ENCODE measurements around the gene MYH1.
A peak's percentile ranks its signal among the peaks of the same experiment; 100 is the strongest.
"Not testable (repeated sequence)": the region's sequence is repeated elsewhere in the genome, so short reads cannot be mapped to it uniquely, and the experiment has no call there.

The MYH1 gene

GRCh38 chr17:10518271-10519037 is at the start of gene MYH1:
TSS of gene MYH1 (minus strand) at chr17:10518542. CDS start at chr17:10516642, 1,900 bp downstream.
- Histone ChIP-seq H3K4me3 (ENCODE audit: low read length) (no peak within 1 kb of the TSS), H3K36me3 (ENCODE audit: insufficient read depth, low read depth, low read length) (no peaks in the 10 kb centered on the region), H3K4me1 (ENCODE audit: insufficient read depth, low read length) (no peaks in the 10 kb centered on the region), H3K27me3 (ENCODE audit: insufficient read depth, low read length) (no peaks in the 10 kb centered on the region), H3K27ac (ENCODE audit: low read length) (no peak within 1 kb of the TSS), H3K9ac (ENCODE audit: low read depth, low read length) (no peak within 1 kb of the TSS), H3K9me3 (ENCODE audit: insufficient read depth, low read depth, low read length) (no peaks in the 10 kb centered on the region)

- Histone ChIP-seq H3K27ac (ENCODE audit: low read length) (no peak overlapping the region), H3K27me3 (ENCODE audit: insufficient read depth, low read length) (no peaks in the 10 kb centered on the region), H3K4me3 (ENCODE audit: low read length) (no peak overlapping the region), H3K36me3 (ENCODE audit: insufficient read depth, low read depth, low read length) (no peaks in the 10 kb centered on the region), H3K9me3 (ENCODE audit: insufficient read depth, low read depth, low read length) (no peaks in the 10 kb centered on the region), H3K9ac (ENCODE audit: low read depth, low read length) (no peak overlapping the region), H3K4me1 (ENCODE audit: insufficient read depth, low read length) (no peaks in the 10 kb centered on the region)
These were observed 45.8 kb upstream of the MYH1 start for GRCh38 chr17:10563991-10564660.

GRCh38 chr17:10558049-10558448 is 39.7 kb upstream of the MYH1 start:
- no peak overlapping the region for H3K9ac ChIP-seq (ENCODE audit: low read depth, low read length)
- H3K4me1 ChIP-seq (ENCODE audit: insufficient read depth, low read length), result no peaks in the 10 kb centered on the region
- no peaks in the 10 kb centered on the region for H3K9me3 ChIP-seq (ENCODE audit: insufficient read depth, low read depth, low read length)
- no peak overlapping the region for H3K27ac ChIP-seq (ENCODE audit: low read length)
- H3K4me3 ChIP-seq (ENCODE audit: low read length), result no peak overlapping the region
- no peaks in the 10 kb centered on the region for H3K36me3 ChIP-seq (ENCODE audit: insufficient read depth, low read depth, low read length)
- H3K27me3 ChIP-seq (ENCODE audit: insufficient read depth, low read length), result no peaks in the 10 kb centered on the region

GRCh38 chr17:10557422-10557821 is 39.1 kb upstream of the MYH1 start:
- Histone ChIP-seq H3K4me1 (ENCODE audit: insufficient read depth, low read length) (no peaks in the 10 kb centered on the region), H3K9ac (ENCODE audit: low read depth, low read length) (no peak overlapping the region), H3K36me3 (ENCODE audit: insufficient read depth, low read depth, low read length) (no peaks in the 10 kb centered on the region), H3K4me3 (ENCODE audit: low read length) (no peak overlapping the region), H3K27ac (ENCODE audit: low read length) (no peak overlapping the region), H3K9me3 (ENCODE audit: insufficient read depth, low read depth, low read length) (no peaks in the 10 kb centered on the region), H3K27me3 (ENCODE audit: insufficient read depth, low read length) (no peaks in the 10 kb centered on the region)

- Histone ChIP-seq H3K9ac (ENCODE audit: low read depth, low read length) (no peak overlapping the region), H3K27ac (ENCODE audit: low read length) (no peak overlapping the region), H3K36me3 (ENCODE audit: insufficient read depth, low read depth, low read length) (no peaks in the 10 kb centered on the region), H3K4me1 (ENCODE audit: insufficient read depth, low read length) (peaks cover 3% of the 10 kb centered on the region; the same call in 1 of the 2 replicates), H3K4me3 (ENCODE audit: low read length) (no peak overlapping the region), H3K9me3 (ENCODE audit: insufficient read depth, low read depth, low read length) (no peaks in the 10 kb centered on the region), H3K27me3 (ENCODE audit: insufficient read depth, low read length) (no peaks in the 10 kb centered on the region)
These were observed 38.1 kb upstream of the MYH1 start for GRCh38 chr17:10556301-10557005.

- H3K27ac ChIP-seq (ENCODE audit: low read length), result no peak overlapping the region
- no peaks in the 10 kb centered on the region for H3K9me3 ChIP-seq (ENCODE audit: insufficient read depth, low read depth, low read length)
- H3K36me3 ChIP-seq (ENCODE audit: insufficient read depth, low read depth, low read length), result no peaks in the 10 kb centered on the region
- H3K27me3 ChIP-seq (ENCODE audit: insufficient read depth, low read length), result no peaks in the 10 kb centered on the region
- H3K4me1 ChIP-seq (ENCODE audit: insufficient read depth, low read length), result peaks cover 25% of the 10 kb centered on the region
- no peak overlapping the region for H3K9ac ChIP-seq (ENCODE audit: low read depth, low read length)
- H3K4me3 ChIP-seq (ENCODE audit: low read length), result peak overlapping the region; percentile 26; the same call in 1 of the 2 replicates
These were observed 31.7 kb upstream of the MYH1 start for GRCh38 chr17:10550014-10550413.

GRCh38 chr17:10549096-10549842 is 30.9 kb upstream of the MYH1 start, which contains the start of gene MYH2:
TSS of gene MYH2 (minus strand) at chr17:10549658. CDS start at chr17:10547920, 1,738 bp downstream.
- Histone ChIP-seq H3K9ac (ENCODE audit: low read depth, low read length) (peak within 1 kb of the TSS; percentile 42; the same call in 1 of the 2 replicates), H3K27ac (ENCODE audit: low read length) (no peak within 1 kb of the TSS), H3K36me3 (ENCODE audit: insufficient read depth, low read depth, low read length) (no peaks in the 10 kb centered on the region), H3K27me3 (ENCODE audit: insufficient read depth, low read length) (no peaks in the 10 kb centered on the region), H3K9me3 (ENCODE audit: insufficient read depth, low read depth, low read length) (no peaks in the 10 kb centered on the region), H3K4me1 (ENCODE audit: insufficient read depth, low read length) (peaks cover 25% of the 10 kb centered on the region), H3K4me3 (ENCODE audit: low read length) (peak within 1 kb of the TSS; percentile 26; the same call in 1 of the 2 replicates)

GRCh38 chr17:10547351-10547750 is 29.0 kb upstream of the MYH1 start:
- H3K36me3 ChIP-seq (ENCODE audit: insufficient read depth, low read depth, low read length), result no peaks in the 10 kb centered on the region

GRCh38 chr17:10543486-10543885 is 25.1 kb upstream of the MYH1 start:
- not testable (repeated sequence) for H3K27ac ChIP-seq (ENCODE audit: low read length); H3K9ac ChIP-seq (ENCODE audit: low read depth, low read length); H3K4me1 ChIP-seq (ENCODE audit: insufficient read depth, low read length); H3K27me3 ChIP-seq (ENCODE audit: insufficient read depth, low read length); H3K36me3 ChIP-seq (ENCODE audit: insufficient read depth, low read depth, low read length); H3K4me3 ChIP-seq (ENCODE audit: low read length)
- peaks cover 27% of the 10 kb centered on the region for H3K9me3 ChIP-seq (ENCODE audit: insufficient read depth, low read depth, low read length)

More at GRCh38 chr17:10547351-10547750, 29.0 kb upstream of the MYH1 start:
- Histone ChIP-seq H3K27me3 (ENCODE audit: insufficient read depth, low read length) (no peaks in the 10 kb centered on the region), H3K27ac (ENCODE audit: low read length) (no peak overlapping the region), H3K4me1 (ENCODE audit: insufficient read depth, low read length) (peaks cover 25% of the 10 kb centered on the region), H3K9me3 (ENCODE audit: insufficient read depth, low read depth, low read length) (peaks cover 5% of the 10 kb centered on the region), H3K9ac (ENCODE audit: low read depth, low read length) (no peak overlapping the region), H3K4me3 (ENCODE audit: low read length) (no peak overlapping the region)

GRCh38 chr17:10541179-10541578 is 22.8 kb upstream of the MYH1 start:
- H3K4me1 ChIP-seq (ENCODE audit: insufficient read depth, low read length), result not testable (repeated sequence)
- H3K9me3 ChIP-seq (ENCODE audit: insufficient read depth, low read depth, low read length), result peaks cover 27% of the 10 kb centered on the region

GRCh38 chr17:10532026-10532425 is 13.7 kb upstream of the MYH1 start:
- H3K9me3 ChIP-seq (ENCODE audit: insufficient read depth, low read depth, low read length), result no peaks in the 10 kb centered on the region

More at GRCh38 chr17:10541179-10541578, 22.8 kb upstream of the MYH1 start:
- H3K36me3 ChIP-seq (ENCODE audit: insufficient read depth, low read depth, low read length); H3K27me3 ChIP-seq (ENCODE audit: insufficient read depth, low read length); H3K4me3 ChIP-seq (ENCODE audit: low read length); H3K27ac ChIP-seq (ENCODE audit: low read length); H3K9ac ChIP-seq (ENCODE audit: low read depth, low read length): not testable (repeated sequence)

More at GRCh38 chr17:10532026-10532425, 13.7 kb upstream of the MYH1 start:
- Histone ChIP-seq H3K27ac (ENCODE audit: low read length) (no peak overlapping the region), H3K4me1 (ENCODE audit: insufficient read depth, low read length) (no peaks in the 10 kb centered on the region), H3K9ac (ENCODE audit: low read depth, low read length) (no peak overlapping the region), H3K4me3 (ENCODE audit: low read length) (no peak overlapping the region), H3K36me3 (ENCODE audit: insufficient read depth, low read depth, low read length) (no peaks in the 10 kb centered on the region), H3K27me3 (ENCODE audit: insufficient read depth, low read length) (no peaks in the 10 kb centered on the region)

All from iPS-20b (cell line).